Activated naive CD8-positive, alpha-beta T cell treated with anti-CD3 and anti-CD28 coated beads, Interleukin-2, amount 50 U/mL, for 24 hours (primary cell): ENCODE results near the gene CNKSR3.

ENCODE experiments used
- ATAC-seq: fragments of 150-1000 bp; cut with Tn5 transposase; one replicate; pipeline ENCODE4 v1.10.0; 2021
- DNase-seq: peaks from one replicate; pipeline ENCODE4 v3.0.0; 2021
- H3K27ac Mint-ChIP-seq: one replicate; pipeline ENCODE4 v1.8.0; 2021; ENCODE audit warnings: mild to moderate bottlenecking, mixed read lengths
- H3K27me3 Mint-ChIP-seq: one replicate; pipeline ENCODE4 v1.8.0; 2021; ENCODE audit warnings: mixed read lengths
- H3K36me3 Mint-ChIP-seq: one replicate; pipeline ENCODE4 v1.8.0; 2021; ENCODE audit warnings: low read depth, mixed read lengths
- H3K4me1 Mint-ChIP-seq: one replicate; pipeline ENCODE4 v1.8.0; 2021; ENCODE audit warnings: mixed read lengths
- H3K4me3 Mint-ChIP-seq: one replicate; pipeline ENCODE4 v1.8.0; 2021; ENCODE audit warnings: mild to moderate bottlenecking, moderate library complexity, mixed read lengths
- H3K9me3 Mint-ChIP-seq: one replicate; pipeline ENCODE4 v1.8.0; 2021; ENCODE audit warnings: mixed read lengths

The CNKSR3 gene

DNA sequence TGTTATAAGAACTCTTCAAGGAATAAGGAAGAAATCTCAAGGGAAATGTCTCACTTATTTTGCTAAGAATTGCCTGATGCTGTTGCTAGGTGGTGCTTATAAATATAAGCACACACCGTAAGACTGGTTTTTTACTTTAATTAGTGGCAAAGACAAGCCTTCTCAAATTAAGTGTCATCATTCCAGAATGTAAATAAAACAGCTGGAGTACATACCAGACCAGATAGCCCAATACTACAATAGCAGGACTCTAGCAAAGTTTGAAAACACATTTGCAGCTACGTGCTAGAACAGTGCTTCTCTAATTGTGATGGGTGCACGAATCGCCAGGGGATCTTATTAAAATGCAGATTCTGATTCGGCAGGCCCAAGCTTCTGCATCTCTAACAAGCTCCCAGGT is 6.8 kb downstream of the CNKSR3 start:
- Mint-ChIP-seq H3K4me3 (no peak overlapping the region), H3K27ac (no peak overlapping the region), H3K4me1 (no peaks in the 10 kb centered on the region), H3K27me3 (peaks cover 31% of the 10 kb centered on the region), H3K9me3 (no peaks in the 10 kb centered on the region), H3K36me3 (no peaks in the 10 kb centered on the region)
- ATAC-seq (no peak), DNase-seq (no peak)

DNA sequence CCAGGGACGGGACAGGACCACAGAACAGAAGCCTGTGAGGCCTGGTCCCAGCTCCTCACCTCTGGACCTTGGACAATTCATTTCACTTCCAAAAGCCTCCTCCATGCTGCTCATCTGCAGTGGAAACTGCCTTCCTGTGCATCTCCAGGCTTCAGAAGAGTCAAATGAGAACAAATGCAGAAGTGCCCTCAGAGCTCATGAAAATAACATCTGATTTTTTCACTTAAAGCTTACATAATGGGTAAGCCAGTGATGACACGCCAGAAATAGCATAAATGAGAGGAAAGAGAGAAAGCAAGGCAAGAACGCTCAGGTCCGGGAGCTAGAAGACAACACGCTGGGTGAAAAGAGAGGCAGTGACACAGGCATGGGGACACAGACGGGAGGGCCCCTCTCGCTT is 7.9 kb downstream of the CNKSR3 start:
- H3K4me1 Mint-ChIP-seq, result no peaks in the 10 kb centered on the region
- no peaks in the 10 kb centered on the region for H3K36me3 Mint-ChIP-seq
- ATAC-seq (no peak), DNase-seq (no peak)
- H3K9me3 Mint-ChIP-seq, result no peaks in the 10 kb centered on the region
- no peak overlapping the region for H3K4me3 Mint-ChIP-seq
- peaks cover 24% of the 10 kb centered on the region for H3K27me3 Mint-ChIP-seq
- H3K27ac Mint-ChIP-seq, result no peak overlapping the region

DNA sequence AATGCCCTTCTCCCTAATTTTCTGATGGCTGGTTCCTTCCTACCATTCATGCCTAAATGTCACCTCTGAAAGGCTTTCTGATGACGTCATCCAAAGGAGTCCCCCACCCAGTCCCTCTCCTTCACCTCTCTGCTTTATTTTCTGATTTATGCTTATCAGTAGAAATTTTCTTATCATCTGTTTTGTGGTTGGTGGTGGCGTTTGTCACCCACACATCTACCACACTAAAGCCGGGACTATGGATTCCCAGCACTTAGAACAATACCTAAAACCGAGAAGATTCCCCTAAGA is 9.0 kb downstream of the CNKSR3 start:
- DNase-seq (no peak), ATAC-seq (no peak)
- Mint-ChIP-seq H3K27ac (no peak overlapping the region), H3K4me3 (no peak overlapping the region), H3K36me3 (no peaks in the 10 kb centered on the region), H3K9me3 (no peaks in the 10 kb centered on the region), H3K27me3 (peaks cover 18% of the 10 kb centered on the region), H3K4me1 (no peaks in the 10 kb centered on the region)

DNA sequence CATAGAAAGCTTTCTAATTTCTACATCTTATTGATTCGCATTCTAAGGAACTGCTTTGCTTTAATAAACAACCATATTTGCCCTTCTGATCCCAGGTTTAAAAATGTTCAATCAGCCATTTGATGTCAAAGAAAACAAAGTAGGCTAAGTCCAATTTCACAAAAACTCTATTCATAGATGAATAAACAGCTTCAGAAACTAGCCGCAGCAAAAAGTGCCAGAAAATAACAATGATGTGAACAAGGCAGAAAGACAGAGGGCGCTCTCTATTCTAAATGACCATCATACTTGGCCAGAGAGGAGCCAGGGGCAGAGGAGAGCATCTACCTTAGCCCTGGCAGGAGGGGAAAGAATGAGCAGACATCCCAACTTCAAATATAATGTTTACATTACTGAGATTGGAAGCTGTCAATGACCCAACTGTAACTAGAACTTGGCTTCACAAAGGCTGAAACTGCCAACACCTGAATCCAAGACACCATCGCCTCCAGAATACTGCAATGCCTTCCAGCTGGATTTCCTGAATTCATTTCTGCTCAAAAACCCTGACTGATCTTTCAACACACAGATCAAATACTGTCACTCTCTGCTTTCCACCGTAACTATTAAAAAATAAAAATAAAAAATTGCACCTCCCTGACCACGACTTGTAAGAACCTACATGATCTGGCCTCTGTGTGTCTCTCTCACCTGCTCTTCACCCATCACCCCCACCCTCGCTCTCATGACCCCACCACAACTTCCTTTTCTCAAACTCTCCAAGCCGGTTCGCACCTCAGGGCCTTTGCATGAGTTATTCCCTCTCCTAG is 9.5 kb downstream of the CNKSR3 start:
- ATAC-seq, result no peak
- DNase-seq, result no peak
- no peaks in the 10 kb centered on the region for H3K4me1 Mint-ChIP-seq
- H3K9me3 Mint-ChIP-seq, result no peaks in the 10 kb centered on the region
- no peaks in the 10 kb centered on the region for H3K36me3 Mint-ChIP-seq
- H3K27me3 Mint-ChIP-seq, result peaks cover 15% of the 10 kb centered on the region
- H3K4me3 Mint-ChIP-seq, result no peak overlapping the region
- no peak overlapping the region for H3K27ac Mint-ChIP-seq

DNA sequence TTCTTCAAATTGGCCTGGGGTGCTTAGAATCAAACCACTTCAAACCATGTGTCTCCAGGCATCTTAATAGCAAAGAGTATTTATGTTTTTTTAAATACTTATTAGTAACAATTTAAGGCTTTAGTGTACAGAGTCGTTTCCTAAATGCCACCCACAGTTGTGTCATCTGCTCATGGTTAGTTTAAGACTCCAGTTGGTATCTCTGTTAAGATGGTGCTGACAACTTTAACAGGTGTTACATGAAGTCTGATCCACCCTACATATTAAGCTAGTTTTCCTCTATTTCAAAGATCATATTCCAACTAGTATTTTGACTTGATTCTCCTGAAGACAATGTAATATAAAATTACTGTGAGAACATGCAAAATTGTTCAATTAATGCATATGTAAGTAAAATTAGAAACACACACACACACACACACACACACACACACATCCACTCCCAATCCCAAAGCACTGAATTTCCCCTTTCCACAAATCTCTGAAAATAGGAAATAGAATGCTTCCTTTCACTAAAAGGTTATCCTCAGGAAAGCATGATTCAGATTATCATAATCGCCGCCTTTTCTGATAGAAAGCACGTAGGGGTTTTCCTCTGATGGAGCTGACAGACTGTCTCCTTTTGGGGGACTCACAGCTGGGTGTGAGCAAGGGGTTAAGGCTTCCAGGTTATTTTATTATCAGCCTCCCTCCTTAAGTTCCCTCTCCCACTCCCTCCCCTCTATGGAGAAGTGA is 10.5 kb downstream of the CNKSR3 start:
- DNase-seq, result no peak
- no peaks in the 10 kb centered on the region for H3K9me3 Mint-ChIP-seq
- no peak for ATAC-seq
- no peaks in the 10 kb centered on the region for H3K36me3 Mint-ChIP-seq
- peaks cover 19% of the 10 kb centered on the region for H3K27me3 Mint-ChIP-seq
- no peak overlapping the region for H3K27ac Mint-ChIP-seq
- H3K4me1 Mint-ChIP-seq, result no peaks in the 10 kb centered on the region
- no peak overlapping the region for H3K4me3 Mint-ChIP-seq

DNA sequence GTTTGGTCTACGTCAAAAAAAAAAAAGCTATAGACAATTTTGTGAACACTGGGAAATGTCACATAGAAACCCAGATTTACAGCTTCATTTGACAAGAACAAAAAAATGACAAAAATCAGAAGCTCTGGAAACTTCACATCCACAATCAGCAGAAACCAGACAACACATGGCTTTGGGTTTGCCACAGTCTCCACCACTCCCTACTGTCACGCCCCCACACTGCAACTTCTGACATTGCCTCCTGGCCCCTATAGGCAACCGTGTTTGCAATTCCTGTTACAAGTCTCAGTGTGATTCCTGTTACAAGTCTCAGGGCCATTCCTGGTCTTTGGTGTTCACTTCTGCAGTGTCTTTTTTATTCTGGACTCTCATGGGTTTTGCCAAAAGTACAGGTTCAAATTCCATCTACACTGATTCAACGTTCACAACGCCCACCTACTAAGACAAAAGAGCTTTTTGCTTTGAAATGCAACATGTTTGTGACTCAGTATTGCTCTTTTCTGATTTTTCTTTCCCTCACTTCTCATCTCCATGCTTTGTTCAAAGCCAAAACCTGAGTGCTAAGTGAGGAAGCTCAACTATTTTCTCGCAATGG is 12.0 kb downstream of the CNKSR3 start:
- ATAC-seq (no peak), DNase-seq (no peak)
- no peak overlapping the region for H3K27ac Mint-ChIP-seq
- H3K4me1 Mint-ChIP-seq, result no peaks in the 10 kb centered on the region
- no peaks in the 10 kb centered on the region for H3K9me3 Mint-ChIP-seq
- H3K27me3 Mint-ChIP-seq, result peaks cover 14% of the 10 kb centered on the region
- H3K4me3 Mint-ChIP-seq, result no peak overlapping the region
- no peaks in the 10 kb centered on the region for H3K36me3 Mint-ChIP-seq

DNA sequence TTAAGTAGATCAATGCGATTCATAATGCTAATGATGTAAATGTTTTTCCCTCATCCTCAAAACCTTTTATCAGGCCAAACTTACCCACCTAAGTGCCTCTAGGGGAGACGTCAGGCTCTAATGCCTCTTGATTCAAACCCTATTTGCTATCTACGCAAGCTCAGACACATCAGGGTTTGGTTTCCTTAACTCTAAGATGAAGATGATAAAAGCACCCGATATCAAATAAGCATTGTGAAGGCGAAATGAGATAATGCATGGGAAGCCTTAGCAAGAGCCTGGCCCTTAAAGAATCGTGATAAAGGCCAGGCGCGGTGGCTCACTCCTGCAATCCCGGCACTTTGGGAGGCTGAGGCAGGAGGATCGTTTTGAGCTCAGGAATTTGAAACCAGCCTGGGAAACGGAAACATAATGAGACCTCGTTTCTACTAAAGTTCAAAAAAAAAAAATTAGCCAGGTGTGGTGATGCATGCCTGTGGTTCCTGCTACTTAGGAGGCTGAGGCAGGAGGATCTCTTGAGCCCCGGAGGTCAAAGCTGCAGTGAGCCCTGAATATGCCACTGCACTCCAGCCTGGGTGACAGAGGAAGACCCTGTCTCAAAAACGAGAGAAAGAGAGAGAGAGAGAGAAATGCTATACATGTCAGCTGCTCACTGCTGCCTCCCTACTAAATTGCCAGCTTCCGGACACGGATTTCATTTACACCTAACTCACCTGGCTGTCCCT is 13.5 kb downstream of the CNKSR3 start:
- no peak for ATAC-seq
- no peak for DNase-seq
- H3K27me3 Mint-ChIP-seq, result peaks cover 11% of the 10 kb centered on the region

DNA sequence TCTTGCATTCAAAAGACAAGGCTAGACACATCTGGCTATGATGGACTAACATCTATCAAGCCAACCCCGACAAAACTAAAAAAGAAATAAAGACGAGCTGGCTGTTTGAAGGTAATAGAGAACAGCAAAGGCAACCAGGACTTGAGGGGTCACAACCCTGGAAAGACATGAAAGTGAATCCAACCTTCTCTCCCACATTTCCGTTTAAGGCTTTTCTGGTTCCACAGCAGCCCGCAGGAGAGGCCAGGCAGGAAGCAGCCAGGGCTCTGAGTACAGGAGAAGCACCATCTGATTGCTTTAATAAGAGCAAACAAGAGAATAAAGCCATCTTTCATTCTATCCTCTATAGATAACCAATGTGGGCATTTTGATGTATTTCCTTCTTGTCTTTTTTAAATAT is 14.3 kb downstream of the CNKSR3 start:
- Mint-ChIP-seq H3K9me3 (no peaks in the 10 kb centered on the region), H3K4me1 (no peaks in the 10 kb centered on the region), H3K27me3 (peaks cover 11% of the 10 kb centered on the region), H3K27ac (no peak overlapping the region), H3K36me3 (no peaks in the 10 kb centered on the region), H3K4me3 (no peak overlapping the region)
- no peak for ATAC-seq
- DNase-seq, result no peak

More for the DNA sequence above, 13.5 kb downstream of the CNKSR3 start:
- Mint-ChIP-seq H3K9me3 (no peaks in the 10 kb centered on the region), H3K36me3 (no peaks in the 10 kb centered on the region), H3K27ac (no peak overlapping the region), H3K4me1 (no peaks in the 10 kb centered on the region), H3K4me3 (no peak overlapping the region)

DNA sequence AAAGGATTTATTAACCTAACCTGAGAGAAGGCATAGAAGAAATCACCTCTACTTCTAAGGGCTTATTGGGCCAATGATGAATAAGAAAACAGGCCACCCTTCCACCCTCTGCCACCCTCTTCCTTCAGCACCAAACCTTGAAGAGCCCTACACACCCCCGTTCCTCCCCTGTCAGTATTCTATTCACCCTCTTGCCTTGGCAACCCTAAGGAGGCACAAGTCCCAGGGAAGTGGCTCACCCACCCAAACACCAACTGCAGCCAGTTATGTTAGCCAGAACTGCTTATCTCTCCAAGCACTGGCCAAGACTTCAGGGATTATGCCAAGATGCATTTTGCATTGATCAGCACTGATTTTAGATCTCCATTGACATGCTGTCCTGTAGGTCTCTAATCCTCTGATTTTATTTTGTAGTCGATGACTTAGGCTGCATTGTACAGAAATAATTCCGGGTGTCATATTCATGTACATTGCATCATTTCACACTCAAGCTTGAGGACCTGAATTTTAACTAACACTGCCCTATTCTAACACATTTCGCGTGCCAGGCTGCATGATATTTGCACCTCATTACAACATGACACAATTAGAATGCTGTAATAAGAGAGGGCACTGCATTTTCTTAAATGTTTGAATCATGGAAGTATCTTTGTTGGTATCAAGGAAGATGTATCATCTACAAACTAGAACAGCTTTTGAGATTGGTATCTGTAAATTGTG is 15.7 kb downstream of the CNKSR3 start:
- Mint-ChIP-seq H3K4me1 (no peaks in the 10 kb centered on the region), H3K27ac (no peak overlapping the region), H3K27me3 (peaks cover 13% of the 10 kb centered on the region), H3K4me3 (no peak overlapping the region), H3K9me3 (no peaks in the 10 kb centered on the region), H3K36me3 (no peaks in the 10 kb centered on the region)
- DNase-seq (no peak), ATAC-seq (no peak)

DNA sequence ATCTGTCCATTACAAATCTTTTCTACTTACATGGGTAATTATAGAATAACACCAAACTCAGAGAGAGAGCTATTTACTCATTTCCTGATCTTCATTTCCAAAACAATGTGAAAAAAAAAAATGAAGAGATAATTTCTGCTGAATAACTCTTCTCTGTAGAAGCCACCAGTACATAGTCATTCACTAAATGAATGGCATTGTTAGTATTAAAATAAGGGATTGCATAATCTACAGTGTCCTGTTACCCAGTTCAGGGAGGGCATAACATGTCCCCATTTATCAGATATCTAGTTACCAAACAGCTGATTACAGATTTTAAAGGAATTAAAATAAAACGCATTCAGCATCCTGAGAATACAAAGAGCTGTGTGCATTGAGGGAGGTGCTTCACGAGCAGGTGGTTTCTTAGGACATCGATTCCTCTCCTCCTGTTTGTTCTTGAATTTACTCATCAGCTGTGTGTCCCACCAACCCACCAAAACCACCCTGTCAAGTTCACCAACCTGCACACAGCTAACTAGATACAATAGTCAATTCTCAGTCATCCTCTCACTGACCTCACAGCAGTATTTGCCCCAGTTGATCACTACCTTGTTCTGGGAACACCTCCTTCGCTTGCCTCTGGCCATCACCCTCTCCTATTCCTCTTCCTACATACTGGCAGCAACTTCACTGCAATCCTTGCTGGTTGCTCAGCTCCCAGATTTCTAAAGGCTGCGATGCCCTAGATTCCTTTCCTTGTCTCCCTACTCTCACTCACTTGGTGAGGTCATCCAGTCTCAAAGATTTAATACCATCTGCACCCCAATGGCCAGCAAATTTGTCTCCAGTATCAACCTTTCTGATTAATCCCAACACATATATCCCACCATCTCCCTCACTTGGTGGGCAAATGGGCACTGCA is 18.7 kb downstream of the CNKSR3 start:
- ATAC-seq, result no peak
- no peak overlapping the region for H3K4me3 Mint-ChIP-seq
- no peak overlapping the region for H3K27ac Mint-ChIP-seq
- no peaks in the 10 kb centered on the region for H3K4me1 Mint-ChIP-seq
- no peaks in the 10 kb centered on the region for H3K9me3 Mint-ChIP-seq
- no peak for DNase-seq
- no peaks in the 10 kb centered on the region for H3K36me3 Mint-ChIP-seq
- peaks cover 7% of the 10 kb centered on the region for H3K27me3 Mint-ChIP-seq

DNA sequence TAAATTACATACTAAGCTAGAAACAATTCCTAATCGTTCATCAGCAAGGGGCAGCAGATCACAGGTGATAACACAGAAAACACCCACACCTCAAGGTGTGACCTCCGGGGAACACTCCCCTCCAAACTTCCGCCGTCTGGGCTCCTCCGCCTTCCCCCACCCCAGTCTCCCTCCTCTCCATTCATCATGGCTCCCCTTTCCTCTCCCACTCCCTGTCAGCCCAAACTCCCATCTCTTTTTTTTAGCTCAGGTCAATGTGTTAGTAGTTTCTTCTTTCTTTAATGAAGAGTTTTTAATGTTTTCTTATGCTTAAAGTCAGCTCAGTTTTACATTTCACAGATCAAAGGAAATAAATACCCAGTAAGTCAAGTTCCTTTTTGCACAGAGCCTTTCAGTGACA is 20.7 kb downstream of the CNKSR3 start:
- ATAC-seq, result no peak
- DNase-seq, result no peak
- no peaks in the 10 kb centered on the region for H3K36me3 Mint-ChIP-seq
- no peak overlapping the region for H3K27ac Mint-ChIP-seq
- H3K4me1 Mint-ChIP-seq, result no peaks in the 10 kb centered on the region
- H3K27me3 Mint-ChIP-seq, result peaks cover 2% of the 10 kb centered on the region
- no peak overlapping the region for H3K4me3 Mint-ChIP-seq
- H3K9me3 Mint-ChIP-seq, result no peaks in the 10 kb centered on the region

DNA sequence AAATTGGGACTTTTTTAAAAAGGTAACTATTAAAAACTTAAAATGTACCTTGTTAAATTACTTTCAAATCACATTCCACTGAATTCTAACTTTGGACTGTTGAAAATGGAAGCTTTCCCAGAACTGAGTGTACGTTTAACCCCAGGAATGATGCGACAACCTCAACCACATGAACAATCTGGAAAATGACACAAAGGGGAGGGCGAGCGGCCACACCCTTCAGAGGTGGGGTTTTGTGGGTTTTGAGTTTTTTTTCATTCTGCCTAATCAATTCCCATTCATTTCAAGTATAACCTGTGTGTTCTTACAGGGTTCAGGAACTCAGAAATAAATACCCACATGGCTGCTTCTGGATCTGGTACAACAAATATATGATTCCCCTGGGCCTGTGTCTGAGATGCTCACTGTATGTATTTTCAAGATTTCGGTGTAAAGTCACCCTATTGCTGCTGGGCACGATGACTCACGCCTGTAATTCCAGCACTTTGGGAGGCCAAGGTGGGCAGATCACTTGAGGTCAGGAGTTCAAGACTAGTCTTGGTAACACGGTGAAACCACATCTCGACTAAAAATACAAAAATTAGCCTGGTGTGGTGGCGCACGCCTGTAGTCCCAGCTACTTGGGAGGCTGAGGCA is 21.6 kb downstream of the CNKSR3 start:
- no peaks in the 10 kb centered on the region for H3K4me1 Mint-ChIP-seq
- H3K9me3 Mint-ChIP-seq, result no peaks in the 10 kb centered on the region
- no peak overlapping the region for H3K27ac Mint-ChIP-seq
- DNase-seq (no peak), ATAC-seq (no peak)
- H3K27me3 Mint-ChIP-seq, result peaks cover 2% of the 10 kb centered on the region
- H3K4me3 Mint-ChIP-seq, result no peak overlapping the region
- no peaks in the 10 kb centered on the region for H3K36me3 Mint-ChIP-seq

DNA sequence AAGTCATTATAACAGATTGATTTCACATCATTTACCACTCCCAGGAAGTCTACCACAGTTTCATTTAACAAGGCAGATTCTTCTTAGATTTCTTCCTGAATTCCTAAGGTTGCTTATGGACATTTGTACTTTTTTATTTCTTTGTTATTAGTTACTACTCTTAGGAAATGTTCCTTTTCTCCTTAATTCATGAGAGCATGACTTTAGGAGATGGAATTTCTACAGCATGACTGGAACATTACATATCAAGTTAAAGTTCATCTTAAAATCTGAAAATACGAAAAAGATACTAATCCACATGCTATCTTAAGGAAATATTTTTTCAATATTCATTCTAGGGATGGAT is 22.3 kb downstream of the CNKSR3 start:
- no peak overlapping the region for H3K27ac Mint-ChIP-seq
- no peaks in the 10 kb centered on the region for H3K4me1 Mint-ChIP-seq
- DNase-seq, result no peak
- H3K9me3 Mint-ChIP-seq, result no peaks in the 10 kb centered on the region
- H3K4me3 Mint-ChIP-seq, result no peak overlapping the region
- H3K27me3 Mint-ChIP-seq, result peaks cover 4% of the 10 kb centered on the region
- no peaks in the 10 kb centered on the region for H3K36me3 Mint-ChIP-seq
- no peak for ATAC-seq
